ENCODE measurements around the gene NSMCE3.

NSMCE3 gene

DNA sequence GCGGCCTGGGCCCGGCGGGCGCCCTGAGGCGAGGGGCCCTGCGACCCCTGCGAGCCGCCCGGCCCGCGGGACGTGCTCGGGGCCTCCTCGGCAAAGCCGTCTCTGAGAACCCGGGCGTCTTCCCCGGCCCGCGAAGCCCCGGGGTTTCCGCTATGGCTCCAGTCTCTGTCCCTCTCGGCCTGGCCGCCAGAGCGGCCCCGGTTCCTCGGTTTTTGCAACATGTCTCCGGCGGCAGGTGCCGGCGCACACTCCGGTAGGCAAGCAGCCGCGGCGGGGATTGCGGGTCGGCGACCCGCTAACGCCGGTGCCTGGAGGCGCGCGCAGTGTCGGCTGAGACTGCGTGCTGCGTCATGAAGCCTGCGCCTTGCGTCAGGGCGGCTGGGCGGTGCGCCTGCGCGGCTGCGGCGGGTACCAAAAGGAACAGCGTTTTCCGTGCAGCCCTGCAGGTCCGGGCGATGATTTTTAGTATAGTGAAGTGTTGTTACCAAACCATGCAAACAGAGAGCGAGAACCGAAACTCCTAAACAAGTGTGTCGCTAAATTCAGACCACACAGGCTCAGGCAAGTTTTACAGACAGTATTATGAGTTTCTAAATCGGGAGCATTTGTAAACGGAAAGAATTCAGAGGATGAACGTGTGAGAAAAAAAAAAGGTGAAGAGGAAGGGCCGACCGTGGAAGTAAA is at the start of gene NSMCE3:
NSMCE3 (minus strand) TSS at position 338 of the 684 bp plus-strand sequence; CDS start at position 221, 117 bp downstream.
- peak; percentile 69 for DNase-seq

DNA sequence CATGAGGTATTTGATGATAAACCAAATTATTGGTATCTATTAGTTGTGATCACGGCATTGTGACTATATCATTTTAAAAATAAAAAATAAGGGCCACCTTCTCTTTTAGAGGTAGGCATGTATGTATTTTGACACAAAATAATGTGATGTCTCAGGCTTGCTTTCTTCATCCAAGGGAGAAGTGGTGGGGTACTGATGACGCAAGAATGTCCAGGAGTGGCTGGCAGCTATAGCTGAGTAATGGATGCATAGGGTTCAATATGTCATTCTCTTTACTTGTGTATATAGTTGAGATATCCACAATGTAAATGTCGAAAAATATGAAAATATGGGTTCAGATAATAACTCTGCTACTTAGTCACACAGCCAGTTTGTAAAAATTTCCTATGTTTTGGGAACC is 46.8 kb upstream of the NSMCE3 start:
- DNase-seq: no peak

DNA sequence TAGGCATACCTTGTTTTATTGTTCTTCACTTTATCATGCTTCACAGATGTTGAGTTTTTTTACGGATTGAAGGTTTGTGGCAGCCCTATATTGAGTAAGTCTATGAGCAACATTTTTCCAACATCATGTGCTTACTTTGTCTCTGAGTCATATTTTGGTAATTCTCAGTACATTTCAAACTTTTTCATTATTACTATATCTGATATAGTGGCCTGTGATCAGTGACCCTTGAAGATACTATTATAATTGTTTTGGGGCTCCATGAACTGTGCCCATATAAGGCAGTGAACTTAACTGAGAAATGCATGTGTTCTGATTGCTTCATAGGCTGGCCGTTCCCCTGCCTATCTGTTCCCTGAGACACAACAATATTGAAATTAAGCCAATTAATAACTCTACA is 42.8 kb upstream of the NSMCE3 start:
- DNase-seq: no peak

DNA sequence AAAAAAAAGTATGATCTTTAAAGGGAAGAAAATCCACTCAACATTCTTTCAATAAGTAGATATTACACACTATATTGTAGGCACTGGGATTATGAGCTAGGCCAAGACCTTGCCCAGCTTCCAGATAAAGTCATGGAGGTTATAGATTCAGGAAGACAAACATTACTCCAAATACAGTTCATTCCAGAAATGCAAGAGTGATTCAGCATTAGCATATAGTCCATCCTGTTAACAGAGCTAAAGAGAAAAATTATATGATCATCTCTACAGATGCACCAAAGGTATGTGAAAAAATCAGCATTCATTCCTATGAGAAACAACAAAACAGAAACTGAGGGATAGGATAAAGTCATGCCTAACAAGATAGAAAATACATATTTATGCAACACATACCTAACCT is 42.1 kb upstream of the NSMCE3 start:
- no peak for DNase-seq

GRCh38 chr15:29309139-29309538 is 39.5 kb upstream of the NSMCE3 start:
- no peak for DNase-seq

GRCh38 chr15:29308299-29308698 is 38.7 kb upstream of the NSMCE3 start:
- no peak for DNase-seq

GRCh38 chr15:29305556-29305955 is 35.9 kb upstream of the NSMCE3 start:
- no peak for DNase-seq

GRCh38 chr15:29302871-29303270 is 33.2 kb upstream of the NSMCE3 start:
- DNase-seq: no peak

DNA sequence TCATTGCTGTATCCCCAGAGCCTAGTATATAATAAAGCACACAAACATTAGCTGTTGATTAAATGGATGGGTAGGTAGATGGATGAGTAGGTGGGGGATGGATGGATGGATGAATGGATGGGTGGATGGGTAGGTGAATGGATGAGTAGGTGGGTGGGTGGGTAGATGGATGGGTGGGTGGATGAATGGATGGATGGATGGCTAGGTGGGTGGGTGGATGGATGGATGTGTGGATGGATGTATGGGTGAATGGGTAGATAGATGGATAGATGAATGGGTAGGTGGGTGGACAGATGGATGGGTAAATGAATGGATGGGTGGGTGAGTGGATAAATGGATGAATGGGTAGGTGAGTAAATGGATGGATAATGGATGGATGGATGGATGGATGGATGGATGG is 30.2 kb upstream of the NSMCE3 start:
- DNase-seq: no peak

- no peak for DNase-seq
Measured at GRCh38 chr15:29299331-29299730, 29.7 kb upstream of the NSMCE3 start.

- DNase-seq: no peak
Measured at GRCh38 chr15:29294732-29295325, 25.2 kb upstream of the NSMCE3 start.

- no peak for DNase-seq
Measured at GRCh38 chr15:29291067-29291845, 21.6 kb upstream of the NSMCE3 start.

GRCh38 chr15:29289173-29289572 is 19.6 kb upstream of the NSMCE3 start:
- DNase-seq: no peak

GRCh38 chr15:29285386-29285785 is 15.8 kb upstream of the NSMCE3 start:
- no peak for DNase-seq

DNA sequence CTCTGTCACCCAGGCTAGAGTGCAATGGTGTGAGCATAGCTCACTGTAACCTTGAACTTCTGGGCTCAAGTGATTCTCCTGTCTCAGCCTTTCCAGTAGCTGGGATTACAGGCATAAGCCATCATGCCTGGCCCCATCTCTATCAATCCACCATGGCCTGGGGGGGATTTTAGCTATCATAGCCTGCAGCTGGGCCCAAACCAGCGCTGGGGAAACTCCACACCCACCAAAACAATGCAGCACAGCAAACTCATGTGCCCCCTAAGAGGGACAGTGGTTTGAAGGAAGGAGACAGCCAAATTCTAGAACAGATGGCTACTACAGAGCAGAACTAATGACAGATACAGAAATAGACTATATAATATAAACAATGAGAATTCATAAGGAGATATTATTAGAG is 13.8 kb upstream of the NSMCE3 start:
- DNase-seq: no peak

- DNase-seq: no peak
Measured at GRCh38 chr15:29280514-29280913, 10.9 kb upstream of the NSMCE3 start.

DNA sequence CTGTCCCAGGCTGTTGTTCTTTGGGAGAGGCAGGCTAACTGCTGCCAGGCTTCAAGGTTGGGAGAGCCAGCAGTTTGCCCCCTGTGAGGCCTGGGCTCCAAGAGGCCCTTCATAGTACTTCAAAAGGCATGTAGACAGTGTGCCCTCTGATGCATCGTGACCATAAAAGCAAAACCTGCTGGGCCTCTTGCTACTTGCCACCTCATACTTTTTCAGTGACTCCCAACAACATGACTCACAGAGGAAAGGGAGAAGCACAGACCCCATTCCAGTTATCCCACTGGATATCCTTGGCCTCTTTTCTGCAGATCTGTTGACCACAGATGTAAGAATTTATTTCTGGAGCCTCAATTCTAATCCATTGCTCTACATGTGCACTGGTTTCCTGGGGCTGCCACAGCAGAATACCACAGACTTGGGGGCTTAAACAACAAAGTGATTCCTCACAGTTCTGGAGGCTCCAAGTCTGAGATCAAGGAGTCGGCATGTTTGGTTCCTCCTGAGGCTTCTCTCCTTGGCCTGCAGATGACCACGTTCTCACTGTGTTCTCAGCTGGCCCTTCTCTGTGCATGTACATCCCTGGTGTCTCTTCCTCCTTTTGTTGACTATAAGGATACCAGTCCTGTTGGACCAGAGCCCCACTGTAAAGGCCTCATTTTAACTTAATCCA is 8.9 kb upstream of the NSMCE3 start:
- no peak for DNase-seq

DNA sequence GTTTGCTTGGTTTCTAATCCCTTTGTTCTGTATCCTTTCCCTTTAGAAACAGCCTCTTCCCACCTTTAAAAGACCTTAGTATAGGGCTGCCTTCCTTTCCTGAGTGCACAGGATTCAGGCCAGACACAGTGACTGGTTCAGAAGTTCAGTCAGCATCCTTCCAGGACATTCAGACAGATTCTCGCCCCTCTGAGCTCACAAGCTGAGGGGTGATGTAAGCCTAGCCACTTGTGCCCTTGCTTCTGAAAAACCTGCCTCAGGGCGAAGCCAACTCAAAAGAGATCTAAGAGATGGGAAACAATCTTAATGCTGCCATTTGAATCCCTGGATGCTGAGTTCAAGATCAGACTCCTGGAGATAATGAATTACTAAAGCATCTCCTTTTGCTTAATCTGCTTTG is 6.7 kb upstream of the NSMCE3 start:
- DNase-seq: no peak

GRCh38 chr15:29275855-29276254 is 6.2 kb upstream of the NSMCE3 start:
- DNase-seq: no peak

- no peak for DNase-seq
Measured at GRCh38 chr15:29274946-29275345, 5.3 kb upstream of the NSMCE3 start.

- DNase-seq: no peak
Measured at GRCh38 chr15:29272219-29272618, 2.6 kb upstream of the NSMCE3 start.

- no peak for DNase-seq
Measured at GRCh38 chr15:29270976-29271375, 1.4 kb upstream of the NSMCE3 start.

DNA sequence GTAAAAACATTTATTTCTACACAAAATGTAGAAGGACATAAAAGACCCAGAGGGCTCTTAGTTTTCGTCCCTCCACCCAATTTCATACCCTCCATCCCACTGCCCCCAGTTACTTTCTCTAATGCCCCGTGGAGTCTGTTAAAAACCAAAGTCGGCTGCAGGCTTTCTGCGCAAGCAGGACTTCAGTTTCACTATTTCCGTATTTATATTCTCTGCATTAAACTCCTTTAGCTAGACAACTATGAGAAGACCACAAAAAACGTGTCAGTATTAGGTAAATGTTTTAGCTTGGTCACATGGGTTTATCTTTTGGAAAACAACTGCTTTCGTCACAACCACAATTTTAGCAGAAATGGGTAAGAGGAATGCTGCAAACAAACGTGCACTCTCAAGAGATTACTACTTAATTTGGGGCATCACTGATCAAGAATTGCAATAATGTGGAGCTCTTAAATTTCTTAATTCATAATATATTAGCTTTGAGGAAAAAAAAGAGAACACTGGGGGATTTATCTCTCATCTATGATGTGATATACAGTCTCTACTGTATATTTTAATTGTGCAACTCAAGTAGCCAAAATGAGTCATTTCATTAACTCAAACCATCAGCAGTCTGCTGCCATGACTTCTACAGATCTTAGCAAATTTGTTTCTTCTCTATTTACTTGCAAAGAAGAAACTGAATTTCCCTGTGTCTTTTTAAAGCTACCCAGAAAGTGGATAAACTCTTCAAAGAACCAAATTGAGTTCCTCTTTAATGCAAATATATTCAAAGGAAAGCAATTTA is 740 bp upstream of the NSMCE3 start:
- no peak for DNase-seq
